HL-60 (cell line): ENCODE measurements around the gene WFDC8.
"Not testable (repeated sequence)": the region's sequence is repeated elsewhere in the genome, so short reads cannot be mapped to it uniquely, and the experiment has no call there.

Experiments used
- GABPA ChIP-seq: IDR thresholded peaks from 2 replicates; pipeline ENCODE4 v1.6.1; 2012; ENCODE audit warnings: low read depth
- POLR2AphosphoS5 ChIP-seq: IDR thresholded peaks from 2 replicates; pipeline ENCODE4 v1.6.1; 2012; ENCODE audit warnings: low read depth
- REST ChIP-seq: IDR thresholded peaks from 2 replicates; pipeline ENCODE4 v1.6.1; 2012; ENCODE audit warnings: low read depth; ENCODE audit not compliant: insufficient replicate concordance
- SPI1 ChIP-seq: IDR thresholded peaks from 2 replicates; pipeline ENCODE4 v1.6.1; 2012; ENCODE audit warnings: low read depth, mild to moderate bottlenecking, borderline replicate concordance
- TF ChIP-seq, protein P1 (sequence below): IDR thresholded peaks from one replicate; pipeline ENCODE4 v1.5.1; 2011; ENCODE audit warnings: low read length, control low read depth, inconsistent platforms; ENCODE audit not compliant: insufficient read depth

- TF ChIP-seq, protein P1, sequence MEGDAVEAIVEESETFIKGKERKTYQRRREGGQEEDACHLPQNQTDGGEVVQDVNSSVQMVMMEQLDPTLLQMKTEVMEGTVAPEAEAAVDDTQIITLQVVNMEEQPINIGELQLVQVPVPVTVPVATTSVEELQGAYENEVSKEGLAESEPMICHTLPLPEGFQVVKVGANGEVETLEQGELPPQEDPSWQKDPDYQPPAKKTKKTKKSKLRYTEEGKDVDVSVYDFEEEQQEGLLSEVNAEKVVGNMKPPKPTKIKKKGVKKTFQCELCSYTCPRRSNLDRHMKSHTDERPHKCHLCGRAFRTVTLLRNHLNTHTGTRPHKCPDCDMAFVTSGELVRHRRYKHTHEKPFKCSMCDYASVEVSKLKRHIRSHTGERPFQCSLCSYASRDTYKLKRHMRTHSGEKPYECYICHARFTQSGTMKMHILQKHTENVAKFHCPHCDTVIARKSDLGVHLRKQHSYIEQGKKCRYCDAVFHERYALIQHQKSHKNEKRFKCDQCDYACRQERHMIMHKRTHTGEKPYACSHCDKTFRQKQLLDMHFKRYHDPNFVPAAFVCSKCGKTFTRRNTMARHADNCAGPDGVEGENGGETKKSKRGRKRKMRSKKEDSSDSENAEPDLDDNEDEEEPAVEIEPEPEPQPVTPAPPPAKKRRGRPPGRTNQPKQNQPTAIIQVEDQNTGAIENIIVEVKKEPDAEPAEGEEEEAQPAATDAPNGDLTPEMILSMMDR, result not testable (repeated sequence)
- TF ChIP-seq REST, POLR2AphosphoS5, GABPA, SPI1: not testable (repeated sequence)
These were observed 9.4 kb downstream of the WFDC8 start for GRCh38 chr20:45569650-45570049.
